Measurements from ENCODE around the gene FAM240A.

FAM240A gene

GRCh38 chr3:46673151-46674030 is 61.1 kb downstream of the FAM240A start:
- no peak for DNase-seq (ENCODE audit: low spot score)
- no peak for FAIRE-seq

GRCh38 chr3:46674031-46674845 is 61.9 kb downstream of the FAM240A start:
- DNase-seq (ENCODE audit: low spot score), result no peak

GRCh38 chr3:46675426-46675825 is 63.1 kb downstream of the FAM240A start:
- FAIRE-seq, result no peak

More at GRCh38 chr3:46674031-46674845, 61.9 kb downstream of the FAM240A start:
- no peak for FAIRE-seq

More at GRCh38 chr3:46675426-46675825, 63.1 kb downstream of the FAM240A start:
- DNase-seq (ENCODE audit: low spot score), result no peak
